Ishikawa (cell line): ENCODE measurements around the gene RHOU.

Experiments used
- CEBPB ChIP-seq: IDR thresholded peaks from 2 replicates; pipeline ENCODE4 v1.6.1; 2012
- CREB1 ChIP-seq: IDR thresholded peaks from 2 replicates; pipeline ENCODE4 v1.6.1; 2012; ENCODE audit warnings: low read depth
- EP300 ChIP-seq: IDR thresholded peaks from 2 replicates; pipeline ENCODE4 v1.6.1; 2012; ENCODE audit warnings: borderline replicate concordance
- NFIC ChIP-seq: IDR thresholded peaks from 2 replicates; pipeline ENCODE4 v1.6.1; 2012
- RAD21 ChIP-seq: IDR thresholded peaks from 2 replicates; pipeline ENCODE4 v1.6.1; 2012; ENCODE audit warnings: low read depth
- REST ChIP-seq: IDR thresholded peaks from 2 replicates; pipeline ENCODE4 v1.6.1; 2012; ENCODE audit warnings: low read depth, mild to moderate bottlenecking
- TAF1 ChIP-seq: IDR thresholded peaks from 2 replicates; pipeline ENCODE4 v1.6.1; 2012; ENCODE audit warnings: low read depth, mild to moderate bottlenecking
- YY1 ChIP-seq: IDR thresholded peaks from 2 replicates; pipeline ENCODE4 v1.6.1; 2012; ENCODE audit warnings: low read depth
- TF ChIP-seq, protein P1 (sequence below): IDR thresholded peaks from 2 replicates; pipeline ENCODE4 v1.6.1; 2012
- TF ChIP-seq, protein P2 (sequence below): IDR thresholded peaks from 2 replicates; pipeline ENCODE4 v1.6.1; 2012

GRCh38 chr1:228772516-228773212 is 37.4 kb downstream of the RHOU start:
- TF ChIP-seq YY1, result no peak
- TF ChIP-seq CEBPB, result no peak
- TF ChIP-seq RAD21, result no peak
- TF ChIP-seq, protein P1, sequence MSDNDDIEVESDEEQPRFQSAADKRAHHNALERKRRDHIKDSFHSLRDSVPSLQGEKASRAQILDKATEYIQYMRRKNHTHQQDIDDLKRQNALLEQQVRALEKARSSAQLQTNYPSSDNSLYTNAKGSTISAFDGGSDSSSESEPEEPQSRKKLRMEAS, result no peak
- no peak for TF ChIP-seq REST
- TF ChIP-seq CREB1, result no peak
- no peak for TF ChIP-seq TAF1
- no peak for TF ChIP-seq EP300
- TF ChIP-seq NFIC, result no peak
- TF ChIP-seq, protein P2, sequence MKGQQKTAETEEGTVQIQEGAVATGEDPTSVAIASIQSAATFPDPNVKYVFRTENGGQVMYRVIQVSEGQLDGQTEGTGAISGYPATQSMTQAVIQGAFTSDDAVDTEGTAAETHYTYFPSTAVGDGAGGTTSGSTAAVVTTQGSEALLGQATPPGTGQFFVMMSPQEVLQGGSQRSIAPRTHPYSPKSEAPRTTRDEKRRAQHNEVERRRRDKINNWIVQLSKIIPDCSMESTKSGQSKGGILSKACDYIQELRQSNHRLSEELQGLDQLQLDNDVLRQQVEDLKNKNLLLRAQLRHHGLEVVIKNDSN, result no peak
